Endodermal cell (in vitro differentiated cells): ENCODE data around the gene PAQR8. TPM values are rescaled to one million over a fixed set of nuclear protein-coding genes. Genes with fewer than 3 reads are reported as not detected.

Experiments
- DNase-seq: peaks from one replicate; pipeline ENCODE4 v3.0.0-alpha.2; 2017
- H3K27ac ChIP-seq: 2 replicates; pipeline ENCODE4 v1.5.1; 2013; ENCODE audit warnings: mild to moderate bottlenecking, low read depth, low read length, moderate library complexity
- H3K27me3 ChIP-seq: 2 replicates; pipeline ENCODE4 v1.6.1; 2013; ENCODE audit warnings: mild to moderate bottlenecking, low read length, moderate library complexity; ENCODE audit not compliant: insufficient read depth, control insufficient read depth, poor library complexity, severe bottlenecking
- H3K36me3 ChIP-seq: 2 replicates; pipeline ENCODE4 v1.7.0; 2013; ENCODE audit warnings: mild to moderate bottlenecking, low read length, moderate library complexity; ENCODE audit not compliant: control insufficient read depth, insufficient read depth
- H3K4me1 ChIP-seq: one replicate; pipeline ENCODE4 v1.7.0; 2013; ENCODE audit warnings: low read length; ENCODE audit not compliant: control insufficient read depth, insufficient read depth
- H3K4me3 ChIP-seq: 2 replicates; pipeline ENCODE4 v1.5.1; 2013; ENCODE audit warnings: mild to moderate bottlenecking, low read length, moderate library complexity
- H3K9ac ChIP-seq: 2 replicates; pipeline ENCODE4 v1.6.1; 2013; ENCODE audit warnings: mild to moderate bottlenecking, low read length, moderate library complexity; ENCODE audit not compliant: poor library complexity, severe bottlenecking; ENCODE audit errors: extremely low read depth
- H3K9me3 ChIP-seq: 2 replicates; pipeline ENCODE4 v1.6.1; 2013; ENCODE audit warnings: mild to moderate bottlenecking, low read length, moderate library complexity; ENCODE audit not compliant: control insufficient read depth
- H3K27ac Mint-ChIP-seq: 2 replicates; pipeline ENCODE4 v1.8.0; 2020; ENCODE audit warnings: mixed read lengths
- H3K27me3 Mint-ChIP-seq: 2 replicates; pipeline ENCODE4 v1.8.0; 2021; ENCODE audit warnings: mild to moderate bottlenecking, mixed read lengths; ENCODE audit not compliant: insufficient read depth
- H3K36me3 Mint-ChIP-seq: 2 replicates; pipeline ENCODE4 v1.8.0; 2020; ENCODE audit warnings: low read depth, mixed read lengths
- H3K4me1 Mint-ChIP-seq: 2 replicates; pipeline ENCODE4 v1.8.0; 2020; ENCODE audit warnings: mixed read lengths
- H3K4me3 Mint-ChIP-seq: 2 replicates; pipeline ENCODE4 v1.8.0; 2020; ENCODE audit warnings: mild to moderate bottlenecking, moderate library complexity, mixed read lengths
- H3K9me3 Mint-ChIP-seq: 2 replicates; pipeline ENCODE4 v1.8.0; 2020; ENCODE audit warnings: mild to moderate bottlenecking, mixed read lengths
- CTCF ChIP-seq: fragments of 200-600 bp; sonication (generic); conservative IDR thresholded peaks from 2 replicates; pipeline ENCODE4 v1.5.0; 2021; ENCODE audit warnings: antibody characterized with exemption, mild to moderate bottlenecking
- WGBS, 2 experiments: methylation state at CpG; one replicate each; pipeline versions ENCODE4 v1.1.5 to v1.1.7; 2013; ENCODE audit warnings: missing lambda C conversion rate in 2 of 2, mixed read lengths in 1 of 2; ENCODE audit not compliant: insufficient coverage in 1 of 2, insufficient read length in 1 of 2; 5-methylcytosine and 5-hydroxymethylcytosine counted together
- total RNA-seq, 2 donors: library from RNA; stranded (reverse); fragmentation: NEBNext Ultra II Directional in 1 of 2; extraction: Animal tissue kit (Norgen Biotek cat#: 25700) in 1 of 2; gene quantifications; 2 replicates in 1 of 2; 3 replicates in 1 of 2; pipeline ENCODE4 v1.2.1, GENCODE V29; 2021

PAQR8 gene
- total RNA-seq, 2 donors from 2014 or later = 5.9 to 6.7 TPM

GRCh38 chr6:52361414-52361944 is 472 bp upstream of the PAQR8 start:
- Mint-ChIP-seq H3K27ac (peak overlapping the region; percentile 24), H3K36me3 (no peaks in the 10 kb centered on the region), H3K9me3 (no peaks in the 10 kb centered on the region), H3K27me3 (peaks cover 33% of the 10 kb centered on the region), H3K4me1 (peaks cover 7% of the 10 kb centered on the region), H3K4me3 (peak overlapping the region; percentile 87)
- Histone ChIP-seq H3K27ac (no peak overlapping the region), H3K4me1 (no peaks in the 10 kb centered on the region), H3K36me3 (no peaks in the 10 kb centered on the region), H3K9ac (no peak overlapping the region), H3K4me3 (peak overlapping the region; percentile 84), H3K27me3 (peaks cover 43% of the 10 kb centered on the region), H3K9me3 (no peaks in the 10 kb centered on the region)
- DNase-seq = peak; percentile 51
- no peak for TF ChIP-seq CTCF
- 30 to 36% methylated on average over 5 to 18 of the region's 18 CpGs for WGBS, 2 experiments

- H3K9ac ChIP-seq = peak overlapping the region; percentile 30
- no peaks in the 10 kb centered on the region for H3K4me1 ChIP-seq
- H3K4me3 Mint-ChIP-seq = peak overlapping the region; percentile 87
- H3K27me3 Mint-ChIP-seq = peaks cover 33% of the 10 kb centered on the region
- H3K27ac ChIP-seq = no peak overlapping the region
- peak overlapping the region; percentile 84 for H3K4me3 ChIP-seq
- H3K9me3 ChIP-seq = no peaks in the 10 kb centered on the region
- 4% methylated on average over 21 to 57 of the region's 57 CpGs for WGBS, 2 experiments
- H3K36me3 ChIP-seq = no peaks in the 10 kb centered on the region
- H3K27ac Mint-ChIP-seq = no peak overlapping the region
- no peaks in the 10 kb centered on the region for H3K36me3 Mint-ChIP-seq
- peaks cover 43% of the 10 kb centered on the region for H3K27me3 ChIP-seq
- DNase-seq = peak; percentile 83
- TF ChIP-seq CTCF = no peak
- peaks cover 7% of the 10 kb centered on the region for H3K4me1 Mint-ChIP-seq
- H3K9me3 Mint-ChIP-seq = no peaks in the 10 kb centered on the region
Observed at GRCh38 chr6:52362443-52363227, 684 bp downstream of the PAQR8 start.

GRCh38 chr6:52363228-52363867 is 1.4 kb downstream of the PAQR8 start:
- Mint-ChIP-seq H3K36me3 (peaks cover 3% of the 10 kb centered on the region), H3K9me3 (no peaks in the 10 kb centered on the region), H3K27ac (no peak overlapping the region), H3K4me3 (peak overlapping the region; percentile 87), H3K4me1 (peaks cover 10% of the 10 kb centered on the region), H3K27me3 (peaks cover 33% of the 10 kb centered on the region)
- Histone ChIP-seq H3K4me1 (no peaks in the 10 kb centered on the region), H3K27me3 (peaks cover 43% of the 10 kb centered on the region), H3K9ac (no peak overlapping the region), H3K9me3 (no peaks in the 10 kb centered on the region), H3K4me3 (peak overlapping the region; percentile 84), H3K27ac (no peak overlapping the region), H3K36me3 (no peaks in the 10 kb centered on the region)
- DNase-seq = no peak
- 86 to 96% methylated on average over 5 to 7 of the region's 8 CpGs for WGBS, 2 experiments
- no peak for TF ChIP-seq CTCF
